Measurements from ENCODE around the gene IGF2R.
"Not testable (repeated sequence)": the region's sequence is repeated elsewhere in the genome, so short reads cannot be mapped to it uniquely, and the experiment has no call there.

IGF2R gene

GRCh38 chr6:160130729-160131484, 162.0 kb downstream of the IGF2R start:
- DNase-seq = no peak

GRCh38 chr6:160131636-160132296, 162.9 kb downstream of the IGF2R start:
- no peak for DNase-seq

GRCh38 chr6:160132297-160132637, 163.4 kb downstream of the IGF2R start:
- no peak for DNase-seq

DNA sequence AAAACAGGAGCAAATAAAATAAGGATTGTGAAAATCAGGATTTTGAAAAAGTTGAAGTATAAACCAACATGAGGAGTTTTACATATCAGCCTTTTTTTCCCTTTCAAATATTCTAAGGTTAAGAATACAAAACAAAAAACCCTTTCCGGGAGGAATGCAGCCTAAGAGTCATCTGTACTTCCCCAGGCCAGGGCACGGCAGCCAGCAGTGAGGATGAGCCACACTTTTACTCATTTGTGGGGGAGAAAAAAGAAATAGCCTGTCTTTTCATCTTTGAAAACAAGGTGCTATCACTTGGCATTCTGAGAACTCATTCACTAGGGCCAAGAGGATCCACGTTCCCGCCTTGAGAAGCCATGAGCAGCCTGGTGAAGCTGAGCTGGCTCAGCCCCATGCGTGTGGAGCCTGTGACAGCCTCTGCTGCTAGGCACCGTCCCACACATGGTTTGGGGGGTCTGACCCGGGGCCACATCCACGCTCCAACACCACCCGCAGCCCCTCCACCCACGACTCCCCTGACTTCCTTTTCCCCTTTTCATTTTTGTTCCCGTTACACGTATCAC, 164.0 kb downstream of the IGF2R start:
- DNase-seq = no peak

- no peak for DNase-seq
These were observed 164.8 kb downstream of the IGF2R start for GRCh38 chr6:160133441-160134336.

- DNase-seq = not testable (repeated sequence)
These were observed 165.5 kb downstream of the IGF2R start for GRCh38 chr6:160134337-160134751.

DNA sequence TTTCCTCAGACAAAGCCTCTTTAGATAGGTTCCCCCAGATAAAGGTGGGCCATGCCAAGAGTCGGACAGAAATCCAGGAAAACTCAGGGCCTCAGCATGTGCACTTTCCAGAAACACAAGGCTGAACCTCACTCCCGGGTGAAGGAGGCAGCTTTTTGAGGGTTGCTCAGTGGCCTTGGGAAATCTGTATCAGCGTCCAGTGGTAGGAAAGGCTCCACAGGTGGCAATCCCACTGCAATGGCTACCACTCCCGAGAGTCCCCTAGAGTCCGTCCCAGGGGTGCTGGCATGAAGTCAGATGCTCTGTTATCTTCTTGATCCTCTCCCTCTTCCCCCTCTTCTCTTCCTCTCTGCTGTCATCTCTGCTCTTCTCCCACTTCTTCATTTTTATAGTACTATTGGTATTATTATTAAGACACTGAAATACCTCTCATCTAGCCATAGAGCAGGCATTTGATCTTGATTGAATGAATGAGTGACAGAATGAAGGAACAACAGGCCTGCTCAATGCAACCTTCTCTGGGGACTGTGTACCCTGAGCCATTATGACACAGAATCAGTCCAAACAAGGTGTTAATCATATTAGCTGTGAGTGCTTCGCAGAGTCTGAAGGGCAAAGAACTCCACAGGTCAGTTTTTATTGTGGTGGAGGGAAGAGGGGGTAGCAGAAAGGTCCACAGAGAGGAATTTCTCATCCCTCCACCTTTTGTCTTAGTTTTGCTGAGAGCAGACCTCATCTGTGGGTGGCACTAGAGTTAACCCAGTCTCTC, 166.1 kb downstream of the IGF2R start:
- no peak for DNase-seq

DNA sequence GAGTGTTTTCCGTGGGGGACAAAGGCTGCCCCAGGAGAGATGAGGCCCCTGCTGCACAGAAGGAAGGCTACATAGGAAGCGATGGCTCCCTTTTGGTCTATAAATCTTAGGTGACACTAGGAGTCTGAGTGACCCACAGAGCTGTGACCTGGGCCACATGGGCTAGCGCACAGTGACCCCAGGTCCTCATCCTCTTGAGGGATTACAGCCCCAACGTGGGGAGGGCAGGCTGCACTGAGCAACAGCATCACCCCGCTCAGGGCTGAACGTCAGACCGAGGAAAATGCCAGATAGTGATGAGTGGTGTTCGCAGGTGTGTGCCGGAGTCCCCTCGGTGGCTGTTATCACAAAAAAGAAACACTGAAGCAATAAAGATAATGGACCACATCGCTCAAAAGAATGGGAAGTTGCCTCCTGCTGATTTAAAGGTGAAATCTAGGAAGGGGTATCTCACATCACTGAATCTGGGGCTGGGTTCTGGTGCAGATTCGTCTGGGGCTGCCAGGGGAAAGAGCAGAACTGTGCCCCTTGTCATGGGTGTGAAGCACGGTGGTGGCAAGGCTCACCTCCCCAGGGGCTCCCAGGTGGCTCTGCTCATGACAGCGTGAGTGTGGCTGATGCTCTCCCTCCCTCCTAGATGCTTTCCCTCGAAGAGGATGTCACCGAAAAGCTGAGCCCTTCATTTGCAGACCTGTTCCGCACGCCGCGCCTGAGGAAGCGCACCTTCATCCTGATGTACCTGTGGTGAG, 167.2 kb downstream of the IGF2R start:
- DNase-seq = no peak

- DNase-seq = no peak
These were observed 168.5 kb downstream of the IGF2R start for GRCh38 chr6:160137130-160137988.

- peak; percentile 56 for DNase-seq
These were observed 169.3 kb downstream of the IGF2R start for GRCh38 chr6:160137989-160138835.

- no peak for DNase-seq
These were observed 170.0 kb downstream of the IGF2R start for GRCh38 chr6:160138839-160139419.

- no peak for DNase-seq
These were observed 170.6 kb downstream of the IGF2R start for GRCh38 chr6:160139420-160139851.

DNA sequence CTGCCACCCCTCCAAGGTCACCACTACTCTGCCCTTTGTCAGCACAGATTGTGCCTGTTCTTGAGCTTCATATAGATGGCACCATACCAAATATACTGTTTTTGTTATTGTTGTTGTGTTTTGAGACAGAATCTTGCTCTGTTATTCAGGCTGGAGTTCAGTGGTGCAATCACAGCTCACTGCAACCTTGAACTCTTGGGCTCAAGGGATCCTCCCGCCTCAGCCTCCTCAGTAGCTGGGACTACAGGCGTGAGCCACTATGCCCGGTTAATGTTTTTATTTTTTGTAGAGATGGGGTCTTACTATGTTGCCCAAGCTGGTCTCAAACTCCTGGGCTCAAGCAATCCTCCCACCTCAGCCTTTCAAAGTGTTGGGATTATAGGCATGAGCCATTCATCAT, 171.6 kb downstream of the IGF2R start:
- DNase-seq = not testable (repeated sequence)

DNA sequence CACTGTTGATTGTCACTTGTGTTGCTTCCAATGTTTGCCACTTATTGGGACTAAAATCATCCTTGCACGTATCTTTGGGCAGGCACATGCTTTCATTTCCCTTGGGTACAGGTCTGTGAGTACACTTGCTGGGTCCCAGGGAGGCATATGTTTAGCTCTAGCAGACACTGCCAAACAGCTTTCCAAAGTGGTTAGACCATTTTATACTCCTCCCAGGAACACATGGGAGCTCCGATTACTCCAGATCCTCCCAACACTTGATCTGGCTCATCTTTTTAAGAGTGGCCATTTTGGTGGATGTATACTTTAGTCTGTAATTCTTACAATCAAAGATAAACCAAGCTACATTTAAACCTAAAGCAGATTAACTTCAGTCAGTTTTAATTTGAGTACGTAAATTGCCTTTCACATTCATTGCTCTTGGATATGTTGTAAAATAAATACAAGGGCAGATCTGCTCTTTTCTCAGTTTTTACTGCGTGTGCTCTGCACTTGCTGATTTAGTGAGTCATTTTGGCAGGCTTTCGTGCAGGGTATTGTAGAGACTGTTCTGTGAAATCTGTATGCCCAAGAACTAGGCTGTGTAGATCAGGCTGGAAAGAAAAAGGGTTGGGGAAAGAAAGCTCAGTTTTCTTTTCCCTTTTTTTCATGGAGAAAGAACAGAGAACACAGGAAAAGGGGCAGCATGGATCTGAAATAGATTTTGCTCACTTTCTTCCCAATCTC, 172.3 kb downstream of the IGF2R start:
- DNase-seq = no peak

- no peak for DNase-seq
These were observed 173.3 kb downstream of the IGF2R start for GRCh38 chr6:160142115-160142715.

DNA sequence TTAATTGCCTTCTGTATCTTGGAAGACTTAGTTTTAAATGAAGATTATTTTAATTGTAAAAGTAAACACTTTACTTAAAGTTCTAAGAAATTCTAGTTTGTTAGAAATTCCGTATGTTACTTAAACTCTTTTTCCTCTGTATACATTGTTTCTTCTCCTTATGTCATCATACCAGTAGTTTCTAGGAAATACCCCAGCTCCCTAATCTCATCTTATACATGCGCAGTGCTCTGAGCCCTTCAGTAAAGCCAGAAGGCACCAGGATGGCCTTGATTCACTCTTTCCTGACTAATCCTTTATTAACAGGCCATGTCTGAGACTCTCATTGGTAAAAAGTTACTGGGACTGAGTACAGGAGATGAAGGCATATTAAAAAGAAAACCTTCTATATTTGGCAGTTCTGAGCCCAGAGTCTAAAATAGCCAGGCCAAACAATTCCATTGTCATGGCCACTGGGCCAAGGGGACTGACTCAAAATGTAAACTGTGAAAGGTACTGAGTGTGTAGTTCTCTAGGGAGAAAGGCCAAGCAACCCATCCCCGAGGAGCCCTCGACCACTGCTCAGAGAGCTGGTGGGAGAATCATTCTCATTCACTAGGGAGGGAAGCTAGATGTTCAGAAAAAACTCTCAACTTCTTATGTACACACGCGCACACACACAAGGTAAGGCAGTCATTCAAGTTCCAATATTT, 177.7 kb downstream of the IGF2R start:
- DNase-seq = no peak

DNA sequence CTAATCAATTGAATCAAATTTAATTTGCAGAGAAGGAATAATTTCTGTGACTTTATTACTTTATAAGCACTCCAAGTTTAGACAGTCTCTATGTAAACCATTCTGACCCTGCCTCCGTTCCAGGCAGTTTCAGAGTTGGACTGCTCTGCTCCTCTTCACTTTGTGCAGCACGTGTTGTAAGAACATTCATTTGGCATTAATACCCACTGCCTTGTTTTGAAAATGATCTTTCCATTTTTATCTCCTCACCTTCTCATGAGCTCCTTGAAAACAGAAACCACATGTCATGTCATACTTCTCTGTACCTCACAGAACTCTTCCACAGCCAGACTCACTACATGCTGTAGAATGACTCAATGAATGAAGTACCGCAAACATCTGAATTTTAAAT, 178.3 kb downstream of the IGF2R start:
- DNase-seq = no peak

- DNase-seq = no peak
These were observed 185.6 kb downstream of the IGF2R start for GRCh38 chr6:160154471-160154870.

Measured in activated CD8-positive, alpha-beta memory T cell treated with anti-CD3 and anti-CD28 coated beads, Interleukin-2, amount 50 U/mL, for 4 hours (primary cell).